ENCODE measurements around the gene RALGPS1.

Gene RALGPS1

DNA sequence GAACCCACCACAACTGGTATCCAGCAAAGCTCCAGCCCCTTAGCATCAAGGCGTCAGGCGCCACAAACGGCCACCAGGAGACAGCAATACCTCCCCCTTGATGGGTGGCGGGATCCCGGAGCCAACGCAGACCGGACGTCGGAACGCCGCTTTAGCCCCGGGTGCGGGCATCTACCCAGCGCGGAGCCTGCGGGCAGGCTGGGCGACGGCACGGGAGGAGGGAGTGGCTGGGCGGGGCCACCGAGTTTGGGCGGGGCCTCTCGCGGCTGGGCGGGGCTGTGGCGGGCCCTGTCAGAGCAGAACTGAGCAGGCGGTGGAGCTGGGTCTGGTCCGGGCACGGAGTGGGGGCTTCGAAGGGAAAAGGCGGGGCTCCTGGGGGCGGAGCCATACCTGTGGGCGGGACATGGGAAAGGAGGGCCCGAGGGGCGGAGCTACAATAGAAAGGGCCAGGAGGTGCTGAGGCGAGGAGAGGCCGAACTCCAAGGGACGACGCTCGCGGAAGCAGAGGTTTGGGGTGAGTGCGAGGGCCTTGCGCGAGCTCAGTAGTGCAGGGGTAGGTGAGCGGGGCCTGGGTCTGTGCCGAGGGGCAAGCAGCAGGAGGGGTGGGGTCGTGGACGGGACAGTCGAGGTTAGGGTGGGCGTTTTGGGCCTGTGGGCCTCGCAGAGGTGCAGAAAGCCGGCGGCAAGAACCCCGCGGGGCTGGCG is 309.7 kb downstream of the RALGPS1 start:
- DNase-seq (ENCODE audit: low read depth): peak; percentile 73

DNA sequence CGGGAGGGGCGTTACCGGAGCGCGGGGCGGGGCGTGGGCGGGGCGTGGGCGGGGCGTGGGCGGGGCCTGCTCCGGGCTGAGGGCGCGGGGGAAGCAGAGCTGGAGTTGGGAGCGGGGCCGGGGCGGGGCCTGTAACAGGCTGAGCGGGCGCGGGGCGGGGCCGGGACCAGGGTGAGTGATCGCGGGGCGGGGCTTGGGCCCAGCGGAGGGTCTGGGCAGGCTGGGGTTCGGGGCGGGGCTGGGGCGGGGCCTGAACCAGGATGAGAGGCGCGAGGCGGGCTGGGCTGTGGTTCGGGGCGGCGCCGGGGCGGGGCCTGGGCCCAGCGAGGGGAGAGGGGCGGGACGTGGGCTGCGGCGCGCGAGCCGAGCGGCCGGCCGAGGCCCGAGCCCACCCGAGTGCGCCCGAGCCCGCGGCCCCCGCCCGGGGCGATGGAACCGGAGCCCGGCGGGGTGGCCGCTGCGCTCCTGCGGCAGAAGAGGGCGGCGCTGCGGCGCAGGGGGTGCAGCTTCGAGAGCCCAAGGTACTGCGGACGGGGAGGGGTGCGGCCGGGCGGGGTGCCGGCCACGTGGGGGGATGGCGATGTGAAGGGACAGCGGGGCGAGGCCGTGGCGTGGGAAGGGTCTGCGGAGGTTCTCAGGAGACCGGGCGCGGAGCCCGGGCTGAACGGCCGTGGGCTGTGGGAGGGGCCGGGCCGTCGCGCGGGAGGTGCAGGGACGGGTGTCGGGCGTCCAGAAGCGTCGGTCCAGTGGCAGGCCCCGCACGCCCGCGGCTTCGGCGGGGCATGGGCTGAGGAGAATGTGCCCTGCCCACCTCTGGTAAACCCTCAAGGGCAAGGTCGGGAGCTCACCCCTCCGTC is 310.5 kb downstream of the RALGPS1 start:
- DNase-seq (ENCODE audit: low read depth): peak; percentile 82

DNA sequence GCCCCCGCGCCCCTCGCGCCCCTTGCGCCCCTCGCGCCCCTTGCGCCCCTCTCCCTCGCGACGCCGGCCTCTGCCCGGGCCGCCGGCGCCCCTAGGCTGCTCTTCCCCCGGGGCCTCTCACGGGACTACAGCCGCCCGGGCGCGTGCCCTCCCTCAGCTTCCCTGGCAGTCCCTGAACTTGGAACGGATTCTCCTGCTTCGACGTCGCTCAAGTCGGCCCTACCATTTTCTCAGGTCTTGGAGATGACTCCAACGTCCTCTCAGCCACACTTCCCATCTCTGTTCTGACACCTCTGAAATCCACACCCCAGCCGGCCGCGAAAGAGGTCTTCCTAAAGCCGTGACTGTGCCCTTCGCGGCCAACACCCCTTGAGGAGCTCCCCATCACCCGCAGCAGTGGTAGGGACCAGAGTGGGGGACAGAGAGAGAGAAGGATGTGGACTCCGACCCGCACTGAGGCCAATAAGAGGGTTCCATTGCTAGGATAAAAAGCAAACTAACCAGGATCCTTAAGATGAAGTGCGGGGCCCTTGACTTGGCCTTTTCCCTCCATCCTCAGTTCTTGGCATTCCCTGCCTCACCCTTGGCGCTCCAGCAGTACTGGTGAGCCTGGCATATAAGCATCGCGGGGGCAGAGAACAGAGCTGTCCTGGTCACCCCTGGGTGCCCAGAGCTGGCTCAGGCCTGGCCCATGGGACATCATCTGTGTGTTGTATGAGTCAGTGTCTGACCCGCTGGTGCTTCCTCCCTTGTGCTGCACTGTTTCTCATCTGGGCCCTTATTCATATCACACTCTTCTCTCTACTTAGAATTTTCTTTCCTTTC is 311.4 kb downstream of the RALGPS1 start:
- DNase-seq (ENCODE audit: low read depth): no peak

DNA sequence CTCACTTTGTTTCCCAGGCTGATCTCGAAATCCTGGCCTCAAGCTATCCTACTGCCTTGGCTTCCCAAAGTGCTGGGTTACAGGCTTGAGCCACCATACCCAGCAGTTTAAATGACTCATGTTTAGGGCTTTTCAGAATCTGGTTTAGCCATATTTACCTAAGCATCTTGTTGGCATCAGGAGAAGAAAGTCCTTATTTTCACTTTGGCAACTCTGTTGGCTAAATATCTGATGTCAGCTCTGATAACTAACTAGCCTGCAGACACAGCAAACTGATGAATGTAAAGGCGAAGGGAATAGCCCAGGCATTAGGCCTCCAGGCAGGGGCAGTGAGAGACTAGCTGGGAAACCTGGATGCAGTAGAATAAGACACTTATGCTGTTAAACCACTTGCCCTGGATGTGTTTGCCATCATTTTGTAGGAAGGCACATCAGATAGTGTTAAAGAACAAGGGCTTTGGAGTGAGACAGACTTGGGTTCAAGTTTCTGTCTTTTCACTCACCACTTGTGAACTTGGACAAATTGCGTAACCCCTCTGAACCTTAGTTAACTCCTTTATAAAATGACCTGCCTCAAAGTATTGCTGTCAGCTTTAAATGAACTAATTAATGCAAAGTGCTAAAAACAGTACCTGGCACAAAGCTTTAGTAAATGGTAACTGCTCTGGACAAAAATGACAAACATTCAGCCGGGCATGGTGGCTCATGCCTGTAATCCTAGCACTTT is 315.3 kb downstream of the RALGPS1 start:
- DNase-seq (ENCODE audit: low read depth): no peak

DNA sequence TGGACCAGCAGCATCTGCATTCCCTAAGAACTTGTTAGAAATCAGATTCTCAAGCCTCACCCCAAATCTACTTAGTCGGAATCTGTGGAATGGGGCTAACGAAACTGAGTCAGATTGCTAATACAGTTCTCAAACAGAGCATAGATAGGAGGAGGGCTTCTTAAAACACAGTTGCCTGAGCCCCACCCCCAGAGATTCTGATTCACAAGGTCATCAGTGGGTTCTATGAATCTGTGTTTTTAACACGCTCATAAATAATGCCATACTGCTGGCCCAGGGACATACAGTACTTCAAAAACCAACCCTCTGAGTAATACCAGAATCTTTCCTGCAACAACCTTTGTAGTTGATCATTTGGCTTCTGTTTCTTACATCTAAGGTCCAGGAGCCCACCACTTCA is 317.1 kb downstream of the RALGPS1 start:
- DNase-seq (ENCODE audit: low read depth): no peak

DNA sequence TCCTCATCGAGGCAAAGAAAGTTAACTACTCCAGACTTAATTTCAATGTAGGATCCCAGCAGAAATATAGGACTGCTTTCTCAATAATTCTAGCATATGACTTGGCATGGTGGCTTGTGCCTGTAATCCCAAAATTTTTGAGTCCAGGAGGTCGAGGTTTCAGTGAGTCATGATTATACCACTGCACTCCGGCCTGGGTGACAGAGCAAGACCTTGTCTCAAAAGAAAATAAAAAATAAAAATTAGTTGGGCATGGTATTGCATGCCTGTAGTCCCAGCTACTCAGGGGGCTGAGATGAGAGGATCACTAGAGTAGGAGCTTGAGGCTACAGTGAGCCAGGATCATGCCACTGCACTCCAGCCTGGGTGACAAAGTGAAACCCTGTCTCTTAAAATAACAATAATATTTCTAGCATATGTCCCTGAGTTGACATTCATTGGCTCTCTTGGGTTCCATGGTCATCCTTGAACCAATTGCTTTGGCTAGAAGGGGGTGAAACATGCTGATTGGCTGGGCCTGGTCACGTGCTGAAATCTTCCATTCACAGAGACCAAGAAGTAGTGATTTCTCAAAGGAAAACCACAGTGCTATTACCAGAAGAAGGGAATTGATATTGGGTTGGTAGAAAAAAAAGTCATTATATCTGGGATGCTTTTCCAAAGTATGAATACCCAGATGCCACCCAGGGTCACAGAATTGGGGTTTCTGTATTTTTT is 318.4 kb downstream of the RALGPS1 start:
- DNase-seq (ENCODE audit: low read depth): no peak

DNA sequence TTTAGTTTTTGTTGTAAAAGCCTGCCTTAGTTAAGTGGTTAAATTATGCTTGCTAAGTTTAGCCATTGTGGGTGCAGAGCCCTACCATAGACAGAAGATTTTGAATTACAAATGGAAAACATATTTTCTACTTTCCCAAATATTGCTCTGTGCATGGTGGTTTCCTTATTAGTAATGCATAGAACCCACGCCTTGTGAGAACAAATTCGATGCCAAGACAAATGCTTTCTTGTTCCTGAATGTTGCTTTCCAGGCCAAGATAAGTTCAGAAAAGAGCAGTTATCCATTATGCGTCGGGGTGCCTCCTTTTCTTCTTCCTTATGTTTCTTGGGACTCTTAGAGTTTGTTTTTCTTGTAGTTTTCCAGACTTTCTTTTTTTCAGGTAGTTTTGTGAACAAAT is 319.0 kb downstream of the RALGPS1 start:
- no peak for DNase-seq (ENCODE audit: low read depth)

DNA sequence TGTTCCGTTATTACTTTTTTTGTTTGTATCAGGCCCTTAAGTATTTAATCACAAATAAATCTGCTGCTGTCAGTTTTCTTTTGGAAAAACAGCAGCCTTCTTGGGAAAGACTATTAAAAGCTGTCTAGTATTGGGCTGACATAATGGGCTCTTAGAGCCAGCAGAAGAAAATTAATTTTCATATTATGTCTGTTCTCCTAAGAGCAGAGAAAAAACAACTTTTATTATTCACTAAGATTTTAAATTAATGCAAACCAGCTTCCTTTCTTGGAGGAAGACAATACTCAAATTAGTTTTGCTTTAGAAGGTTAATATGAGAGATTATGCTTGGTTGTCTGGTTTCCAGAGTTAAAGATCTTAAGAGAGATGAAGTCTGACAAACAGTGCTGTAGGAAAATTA is 319.4 kb downstream of the RALGPS1 start:
- DNase-seq (ENCODE audit: low read depth): no peak

DNA sequence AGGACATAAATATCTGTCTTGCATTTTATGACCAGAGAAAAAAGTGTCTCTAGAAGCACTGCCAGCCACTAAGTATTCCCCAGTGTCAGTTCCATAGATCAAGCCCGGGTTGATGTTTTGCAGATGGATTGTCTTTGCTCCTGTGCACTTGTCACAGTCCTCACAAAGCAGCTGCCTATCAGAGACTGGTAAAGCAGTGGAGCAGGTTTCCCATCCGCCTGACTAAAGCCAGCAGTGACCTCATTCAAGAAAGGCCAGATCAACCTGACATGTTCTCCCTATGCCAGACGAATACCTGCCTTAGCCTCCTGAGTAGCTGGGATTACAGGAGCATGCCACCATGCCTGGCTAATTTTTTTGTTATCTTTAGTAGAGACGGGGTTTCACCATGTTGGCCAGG is 323.2 kb downstream of the RALGPS1 start:
- DNase-seq (ENCODE audit: low read depth): no peak

DNA sequence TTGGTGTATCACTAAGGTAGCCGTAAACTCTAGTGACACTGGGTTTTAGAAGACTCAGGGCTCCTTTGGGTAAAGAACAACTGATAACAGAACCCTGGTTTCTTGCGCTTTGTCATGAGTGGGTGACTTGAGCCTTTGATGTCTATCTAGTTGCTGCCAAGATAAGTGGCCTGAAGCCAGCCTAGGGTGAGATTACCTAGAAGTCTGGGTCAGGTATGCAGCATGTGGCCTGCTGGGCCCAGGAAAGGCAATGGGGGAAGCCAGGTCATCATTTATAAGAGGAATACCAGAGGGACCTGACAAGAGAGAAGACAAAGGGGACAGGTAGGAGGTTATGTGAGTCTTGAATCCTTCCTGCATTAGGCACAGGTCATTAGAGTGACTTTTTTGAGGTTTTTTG is 326.8 kb downstream of the RALGPS1 start:
- no peak for DNase-seq (ENCODE audit: low read depth)

DNA sequence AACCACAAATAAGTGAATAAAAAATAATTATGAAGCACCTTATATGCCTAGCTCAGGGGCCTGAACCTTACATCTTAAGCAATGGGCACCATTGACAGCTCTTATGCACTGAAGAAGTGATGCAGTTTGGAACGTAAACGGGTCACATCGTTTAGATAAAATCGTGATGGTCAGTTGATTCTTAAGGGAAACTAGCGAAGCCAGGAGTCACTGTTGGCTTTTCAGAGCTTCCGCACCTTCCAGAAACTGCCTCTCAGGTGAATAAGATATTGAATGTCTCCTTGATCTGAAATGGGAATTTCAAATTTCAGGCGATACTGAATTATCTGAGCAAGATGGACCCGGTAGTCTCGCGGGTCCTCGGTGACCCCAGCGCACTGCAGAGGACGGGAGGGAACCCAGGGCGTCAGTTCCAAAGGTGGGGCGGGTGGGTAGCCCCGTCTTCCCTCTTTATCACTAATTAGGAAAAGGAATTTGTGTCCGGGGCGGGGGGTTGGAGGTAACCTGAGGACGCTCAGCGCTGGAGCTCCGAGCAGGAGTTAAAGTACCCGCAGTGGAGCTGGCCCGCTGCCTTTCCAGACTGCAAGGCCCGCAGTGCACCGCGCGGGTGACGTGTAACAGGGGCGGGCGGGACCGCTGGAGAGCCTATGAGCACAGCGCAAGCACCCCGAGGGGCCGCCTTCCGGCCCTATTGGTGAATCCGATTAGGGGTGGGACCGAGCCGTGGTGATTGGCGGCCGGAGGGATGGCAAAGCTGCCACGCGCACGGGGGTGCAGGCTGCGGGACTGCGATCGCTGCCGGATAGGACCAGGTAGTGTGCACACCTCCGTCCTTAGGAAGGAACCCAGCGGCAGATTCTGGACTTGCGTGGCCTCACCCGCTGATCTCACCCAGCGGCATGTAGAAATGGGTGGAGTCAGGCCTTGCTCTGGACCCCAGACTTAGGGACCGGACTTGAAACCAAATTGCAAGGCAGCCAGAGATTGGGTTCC is 330.3 kb downstream of the RALGPS1 start:
- peak; percentile 93 for DNase-seq (ENCODE audit: low read depth)

DNA sequence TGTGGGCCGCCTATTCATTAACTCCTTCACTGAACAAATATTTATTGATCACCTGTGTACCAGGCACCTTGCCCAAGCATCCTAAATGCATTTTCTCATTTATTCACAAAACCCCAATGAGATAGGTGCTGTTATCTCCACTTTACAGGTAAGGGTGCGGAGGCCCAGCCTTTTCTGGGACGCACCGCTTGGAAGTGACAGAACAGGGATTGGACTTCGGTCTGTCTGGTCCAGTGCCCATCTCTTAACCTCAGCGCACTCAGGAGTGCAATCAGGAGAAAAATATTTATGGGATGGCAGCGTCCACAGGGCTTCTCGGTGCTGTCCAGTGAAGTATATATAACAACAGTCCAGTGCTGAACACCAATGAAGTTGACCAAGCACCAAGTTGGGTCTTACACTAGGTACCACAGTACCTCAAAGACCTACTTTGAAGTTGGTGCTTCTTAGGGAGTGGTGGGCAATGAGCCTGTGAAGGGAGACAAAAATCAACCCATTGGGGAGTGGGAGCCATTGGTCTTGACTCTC is 331.1 kb downstream of the RALGPS1 start:
- DNase-seq (ENCODE audit: low read depth): no peak

DNA sequence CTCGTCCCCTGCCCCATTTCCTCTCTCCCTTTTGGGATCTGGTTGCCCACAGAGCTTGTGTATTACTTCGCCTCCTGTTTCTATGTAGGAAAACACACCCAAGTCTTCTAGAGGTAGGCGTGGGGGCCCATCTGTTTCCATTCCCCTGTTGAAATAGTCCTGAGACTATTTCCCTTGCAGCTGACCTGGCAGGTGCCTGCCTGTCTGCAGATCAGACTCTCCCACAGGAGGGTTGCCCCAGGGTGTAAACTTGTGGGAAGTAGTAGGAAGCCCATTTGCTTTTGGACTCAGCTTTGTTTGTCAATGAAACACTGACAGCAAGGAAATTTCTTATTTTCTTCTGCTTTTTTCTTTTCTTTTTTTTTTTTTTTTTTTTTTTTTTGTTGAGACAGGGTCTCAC is 333.7 kb downstream of the RALGPS1 start:
- DNase-seq (ENCODE audit: low read depth): no peak

DNA sequence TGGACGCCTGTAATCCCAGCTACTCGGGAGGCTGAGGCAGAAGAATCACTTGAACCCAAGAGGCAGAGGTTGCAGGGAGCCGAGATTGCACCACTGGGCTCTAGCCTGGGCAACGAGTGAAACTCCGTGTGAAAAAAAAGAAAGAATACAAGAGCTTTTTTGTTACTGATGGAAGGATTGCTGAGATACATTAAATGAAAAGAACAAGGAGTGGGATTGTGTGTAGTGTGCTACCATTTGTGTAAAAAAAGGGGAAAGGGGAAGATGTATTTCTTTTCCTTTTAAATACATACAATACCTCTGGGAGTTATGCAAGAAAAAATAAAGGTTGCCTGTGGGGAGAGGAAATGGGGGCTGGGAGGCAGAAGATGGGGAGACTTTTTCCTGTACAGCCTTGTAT is 335.3 kb downstream of the RALGPS1 start:
- DNase-seq (ENCODE audit: low read depth): no peak

DNA sequence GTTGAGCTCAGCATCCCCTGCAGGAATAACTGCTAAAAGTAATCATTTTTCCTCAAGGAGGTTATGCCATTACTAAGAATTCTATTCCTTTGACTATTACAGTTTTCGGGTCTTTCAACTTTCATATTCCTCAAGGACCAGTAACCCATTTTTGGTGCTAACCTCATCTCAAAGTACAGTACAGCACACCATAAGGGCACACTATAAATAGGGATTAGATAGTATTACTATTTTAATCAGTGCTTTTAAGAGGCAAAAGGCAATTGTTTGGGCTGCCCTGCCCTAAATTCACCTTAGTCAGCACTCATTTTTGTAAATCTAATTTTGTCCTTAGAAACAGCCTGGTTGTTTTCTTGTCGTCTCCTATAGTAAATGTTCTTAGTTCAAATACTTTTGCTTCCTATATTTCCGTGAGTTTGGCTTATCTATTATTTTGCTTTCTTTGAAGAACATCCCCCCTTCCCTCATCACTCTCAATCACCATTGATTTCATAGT is 336.4 kb downstream of the RALGPS1 start:
- no peak for DNase-seq (ENCODE audit: low read depth)

DNA sequence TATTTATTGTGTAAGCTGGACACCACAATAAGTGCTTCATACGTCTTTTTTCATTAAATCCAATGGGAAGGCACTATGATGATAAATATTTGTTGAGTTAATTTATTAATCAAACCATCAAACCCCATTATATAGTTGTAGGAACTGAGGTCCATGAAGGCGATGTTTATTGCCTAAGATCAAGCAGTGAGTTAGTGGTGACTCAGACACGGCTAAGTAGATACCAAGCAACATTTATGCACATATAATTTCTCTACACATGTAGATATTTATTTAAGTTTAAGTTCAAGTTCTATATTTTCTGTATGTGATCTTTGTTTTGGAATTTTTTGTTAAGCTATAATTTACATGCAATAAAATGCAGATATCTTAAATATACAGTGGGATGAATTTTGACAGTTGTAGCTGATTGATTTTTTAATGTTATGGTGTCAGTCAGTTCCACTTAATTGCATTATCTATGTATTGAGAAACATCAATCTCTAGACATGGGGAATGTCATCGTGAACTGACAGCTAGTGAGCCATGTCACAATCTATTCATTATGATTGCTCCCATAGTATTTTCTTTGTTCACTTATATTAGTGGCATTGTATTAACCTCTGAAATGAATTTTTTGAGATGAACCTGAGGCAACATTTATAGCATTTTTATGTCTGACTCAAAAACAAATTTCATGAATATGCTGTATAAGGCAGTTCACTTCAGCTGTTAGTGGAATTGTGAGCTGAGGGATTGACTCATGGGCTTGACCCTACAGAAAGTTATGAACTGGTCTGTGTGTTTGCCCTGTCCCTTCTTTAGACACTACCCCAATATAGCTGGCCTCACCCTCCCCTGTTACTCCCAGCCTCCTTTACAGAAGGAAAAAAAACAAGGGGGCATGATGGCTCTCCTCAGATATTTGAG is 338.1 kb downstream of the RALGPS1 start:
- DNase-seq (ENCODE audit: low read depth): no peak

DNA sequence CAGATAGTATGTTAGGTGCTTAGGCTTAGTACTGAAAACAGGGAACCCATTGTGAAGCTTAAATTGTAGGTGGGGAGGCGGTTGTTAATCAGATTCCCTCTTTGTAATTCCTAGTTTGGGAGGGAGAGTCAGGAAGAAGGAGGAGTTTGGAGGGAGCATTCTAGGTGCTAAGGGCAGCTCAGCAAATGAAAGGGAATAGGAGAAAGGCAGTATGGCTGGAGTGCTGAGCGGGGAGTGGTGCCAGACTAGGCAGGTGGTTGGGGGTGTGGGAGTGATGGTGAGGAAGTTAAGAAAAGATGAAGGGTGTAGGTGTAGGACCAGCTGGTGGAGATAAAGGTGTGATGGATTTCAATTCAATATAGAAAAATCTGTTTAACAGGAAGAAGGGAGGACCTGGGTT is 338.9 kb downstream of the RALGPS1 start:
- no peak for DNase-seq (ENCODE audit: low read depth)

DNA sequence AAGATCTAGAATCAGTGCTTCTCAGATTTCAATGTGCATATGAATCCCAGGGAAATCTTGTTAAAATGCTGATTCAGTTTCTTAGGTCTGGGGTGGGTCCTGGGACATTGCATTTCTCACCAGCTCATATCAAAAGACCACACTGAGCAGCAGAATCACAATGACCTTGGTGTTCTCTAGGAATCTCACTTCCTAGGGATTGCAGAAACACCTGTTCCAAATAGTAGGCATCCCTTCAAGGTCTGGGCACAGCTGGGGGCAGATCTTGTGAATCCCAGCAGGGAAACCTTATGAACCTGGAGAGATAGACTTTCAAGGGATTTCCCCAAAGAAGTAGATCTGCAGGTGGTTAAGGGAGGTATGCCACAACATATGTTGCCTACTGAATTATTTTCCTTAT is 341.1 kb downstream of the RALGPS1 start:
- no peak for DNase-seq (ENCODE audit: low read depth)

DNA sequence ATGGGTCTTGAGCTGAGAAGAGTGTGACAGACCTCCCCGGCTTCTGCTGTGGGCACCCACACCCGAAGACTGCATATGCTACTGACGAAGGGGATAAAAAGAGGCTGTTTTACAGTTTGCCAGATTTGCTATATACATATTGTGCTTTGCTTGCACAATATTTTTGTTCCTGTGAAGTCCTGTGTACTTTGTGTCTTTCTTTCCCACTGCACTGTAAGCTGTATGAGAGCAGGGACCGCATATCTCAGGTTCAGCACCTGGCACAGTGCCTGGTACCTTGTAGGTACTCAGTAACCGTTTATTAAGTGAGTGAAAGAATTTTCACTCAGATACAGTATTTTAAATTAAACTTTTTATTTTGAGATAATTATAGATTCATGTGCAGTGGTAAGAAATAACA is 341.7 kb downstream of the RALGPS1 start:
- DNase-seq (ENCODE audit: low read depth): no peak
